ENCODE results near the gene PSD4. TPM values are rescaled to one million over a fixed set of nuclear protein-coding genes. Genes with fewer than 3 reads are reported as not detected.
A peak's percentile ranks its signal among the peaks of the same experiment; 100 is the strongest.

Gene PSD4
- total and polyA plus RNA-seq, 9 donors, result 0.95 to 3.2 (median 1.9) TPM

DNA sequence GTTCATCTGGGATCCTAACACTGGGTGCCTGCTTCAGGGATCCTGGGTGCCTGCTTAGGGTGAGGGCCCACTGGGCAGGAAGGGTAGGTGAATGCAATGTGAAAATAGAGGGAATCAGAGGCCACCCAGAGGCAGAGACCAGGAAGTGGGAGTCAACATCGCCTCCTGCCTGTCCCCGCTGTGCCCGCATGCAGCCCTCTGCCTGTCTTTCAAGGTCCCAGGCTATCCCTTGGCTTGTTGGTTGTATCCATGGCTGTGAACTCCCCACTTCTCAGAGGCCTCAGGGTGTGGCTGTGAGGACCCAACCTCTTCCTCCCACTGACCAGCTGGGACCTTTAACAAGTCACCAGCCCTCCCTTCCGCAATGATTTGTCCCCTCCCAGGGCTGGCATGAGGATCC is 26.5 kb downstream of the PSD4 start:
- 95% methylated on average over 3 of the region's 4 CpGs for WGBS (ENCODE audit: insufficient coverage)
- Histone ChIP-seq H3K4me1 (ENCODE audit: control insufficient read depth, insufficient read depth, low read length) (peaks cover 8% of the 10 kb centered on the region), H3K36me3 (ENCODE audit: control insufficient read depth, insufficient read depth, low read length) (no peaks in the 10 kb centered on the region), H3K27me3 (ENCODE audit: control insufficient read depth, insufficient read depth, low read length) (peaks cover 2% of the 10 kb centered on the region), H3K4me3 (ENCODE audit: low read length) (no peak overlapping the region), H3K27ac (ENCODE audit: low read length) (no peak overlapping the region), H3K9me3 (replicated peaks; ENCODE audit: control insufficient read depth, low read depth, low read length) (no peaks in the 10 kb centered on the region)
- no peak for DNase-seq

DNA sequence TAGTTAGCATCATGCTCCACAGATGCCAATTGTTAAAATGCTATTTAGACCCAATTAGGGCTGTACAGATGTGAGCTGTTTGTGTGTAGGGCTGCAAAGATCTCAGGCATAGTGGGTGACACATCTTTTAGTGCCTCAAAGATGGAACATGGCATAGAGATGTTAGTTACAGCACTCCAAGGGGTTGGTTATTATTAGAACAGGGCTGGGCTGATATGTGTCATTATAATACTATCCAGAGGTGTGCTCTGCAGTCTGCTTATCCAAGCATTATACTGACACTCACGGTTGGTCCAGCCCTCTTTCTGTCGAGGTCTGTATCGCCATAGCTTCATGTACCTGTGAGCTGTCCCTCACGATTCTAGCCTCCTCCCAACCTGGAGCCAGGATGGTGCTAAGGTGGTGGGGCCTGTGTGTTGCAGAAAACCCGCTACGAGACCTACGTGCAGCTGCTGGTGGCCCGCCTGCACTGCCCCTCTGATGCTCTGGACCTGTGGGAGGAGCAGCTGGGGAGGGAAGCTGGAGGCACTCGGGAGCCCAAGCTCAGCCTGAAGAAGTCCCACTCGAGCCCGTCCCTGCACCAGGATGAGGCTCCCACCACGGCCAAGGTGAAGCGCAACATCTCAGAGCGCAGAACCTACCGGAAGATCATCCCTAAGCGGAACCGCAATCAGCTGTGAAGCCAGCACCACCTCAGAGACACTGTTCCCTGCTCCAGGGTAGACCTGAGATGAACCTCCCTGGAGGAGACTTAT is 27.1 kb downstream of the PSD4 start:
- H3K27ac ChIP-seq (ENCODE audit: low read length), result no peak overlapping the region
- peaks cover 2% of the 10 kb centered on the region for H3K27me3 ChIP-seq (ENCODE audit: control insufficient read depth, insufficient read depth, low read length)
- no peaks in the 10 kb centered on the region for H3K36me3 ChIP-seq (ENCODE audit: control insufficient read depth, insufficient read depth, low read length)
- peaks cover 8% of the 10 kb centered on the region for H3K4me1 ChIP-seq (ENCODE audit: control insufficient read depth, insufficient read depth, low read length)
- WGBS (ENCODE audit: insufficient coverage), result 80% methylated on average over 13 of the region's 17 CpGs
- no peaks in the 10 kb centered on the region for H3K9me3 ChIP-seq (replicated peaks; ENCODE audit: control insufficient read depth, low read depth, low read length)
- H3K4me3 ChIP-seq (ENCODE audit: low read length), result no peak overlapping the region
- no peak for DNase-seq

DNA sequence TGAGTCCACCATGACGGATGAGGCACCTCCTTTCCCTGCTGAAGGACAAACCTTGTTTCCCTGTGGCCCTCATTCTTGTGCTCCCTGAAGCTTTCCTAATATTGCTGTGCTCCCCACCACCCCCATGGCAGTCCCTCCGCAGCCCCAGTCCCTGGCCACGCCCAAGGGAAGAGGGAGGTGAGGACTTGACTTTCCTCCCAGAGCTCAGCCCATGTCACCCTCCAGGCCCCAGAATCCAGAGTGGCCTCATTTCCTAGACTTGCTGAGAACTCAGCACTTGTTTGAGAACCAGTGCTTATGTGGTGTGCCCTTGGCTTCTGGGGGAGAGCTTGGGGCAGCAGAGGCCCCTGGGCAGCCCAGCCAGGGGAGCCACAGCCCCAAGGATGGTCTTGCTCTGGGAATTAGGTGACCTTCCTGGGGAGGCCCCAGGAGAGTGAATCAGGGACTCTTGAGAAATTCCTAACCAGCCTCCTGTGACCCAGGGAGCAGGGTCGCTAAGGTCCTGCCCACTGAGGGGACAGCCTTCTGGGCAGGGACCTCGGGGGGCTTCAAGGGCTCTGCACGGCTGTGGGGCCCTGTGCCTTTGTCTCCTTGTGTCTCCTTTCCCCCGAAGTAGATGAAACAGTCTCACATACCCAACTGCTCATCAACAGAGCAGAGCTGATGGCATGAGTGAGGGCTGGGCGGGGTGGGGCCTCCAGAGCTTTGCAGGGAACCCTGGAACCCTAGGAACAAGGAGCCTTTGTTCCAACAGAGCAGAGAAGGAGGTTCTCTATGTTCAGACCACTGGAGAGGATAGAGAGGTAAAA is 27.9 kb downstream of the PSD4 start:
- peaks cover 8% of the 10 kb centered on the region for H3K4me1 ChIP-seq (ENCODE audit: control insufficient read depth, insufficient read depth, low read length)
- DNase-seq, result no peak
- H3K9me3 ChIP-seq (replicated peaks; ENCODE audit: control insufficient read depth, low read depth, low read length), result no peaks in the 10 kb centered on the region
- H3K36me3 ChIP-seq (ENCODE audit: control insufficient read depth, insufficient read depth, low read length), result no peaks in the 10 kb centered on the region
- H3K4me3 ChIP-seq (ENCODE audit: low read length), result no peak overlapping the region
- H3K27ac ChIP-seq (ENCODE audit: low read length), result no peak overlapping the region
- 72% methylated on average over 3 of the region's 8 CpGs for WGBS (ENCODE audit: insufficient coverage)
- H3K27me3 ChIP-seq (ENCODE audit: control insufficient read depth, insufficient read depth, low read length), result peaks cover 2% of the 10 kb centered on the region

DNA sequence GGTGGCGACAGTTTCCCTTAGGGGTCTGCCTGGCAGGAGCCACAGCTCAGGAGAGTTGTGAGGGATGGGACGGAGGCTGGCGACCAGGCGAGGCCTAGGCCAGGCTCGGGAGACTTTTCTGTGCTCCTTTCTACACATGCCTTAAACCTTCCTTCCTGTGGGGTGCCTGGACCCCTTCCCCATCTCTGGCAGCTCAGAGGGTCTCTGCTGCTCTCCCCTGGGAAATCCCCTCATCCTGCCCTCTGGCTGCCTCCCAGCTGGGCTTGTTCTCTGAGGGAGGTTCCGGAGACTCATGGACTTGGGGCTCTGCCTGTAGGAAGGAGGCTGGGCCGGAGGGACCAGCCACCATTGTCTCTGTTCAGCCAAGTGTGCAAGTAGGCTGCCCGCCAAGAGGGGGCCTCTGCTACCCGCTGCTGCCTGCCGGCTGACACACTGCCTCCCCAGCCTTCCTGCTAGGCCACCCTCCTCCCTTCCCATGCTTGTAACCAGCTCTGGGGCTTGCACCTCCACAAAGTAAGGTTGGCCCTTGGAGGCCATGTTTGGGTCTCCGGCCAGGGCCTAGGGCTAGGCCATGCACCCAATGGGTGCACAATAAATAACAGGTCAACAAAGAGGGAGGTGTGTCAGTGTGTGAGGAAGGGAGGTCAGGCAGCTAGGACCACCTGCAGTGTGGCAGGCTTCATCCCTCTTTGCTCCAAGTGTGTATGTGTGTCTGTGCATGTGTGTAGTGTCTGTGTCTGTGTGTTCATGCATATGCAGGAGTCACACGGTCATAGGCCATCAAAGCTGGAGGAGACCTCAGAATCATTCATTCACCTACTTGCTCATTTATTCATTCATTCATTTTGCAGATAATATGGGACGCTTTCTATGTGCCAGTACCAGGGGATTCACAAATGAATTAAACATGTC is 28.8 kb downstream of the PSD4 start:
- H3K4me1 ChIP-seq (ENCODE audit: control insufficient read depth, insufficient read depth, low read length), result peaks cover 8% of the 10 kb centered on the region
- WGBS (ENCODE audit: insufficient coverage), result 68% methylated on average over 8 of the region's 13 CpGs
- no peak for DNase-seq

DNA sequence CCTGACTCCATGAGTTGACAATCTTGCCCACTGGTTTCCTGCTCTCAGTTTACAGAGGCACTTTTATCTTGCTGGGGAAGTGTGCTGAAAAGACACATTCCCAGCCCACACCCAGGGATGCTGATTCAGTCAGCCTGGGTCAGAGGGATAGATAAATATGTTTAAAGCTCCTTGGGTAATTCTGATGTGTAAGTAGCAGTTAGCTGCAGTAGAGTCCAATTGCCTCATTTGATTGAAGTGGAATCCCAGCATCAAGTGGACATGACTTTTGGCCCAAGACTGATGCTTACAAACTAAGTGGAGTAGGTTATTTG is 29.4 kb downstream of the PSD4 start:
- no peak for DNase-seq
- Histone ChIP-seq H3K36me3 (ENCODE audit: control insufficient read depth, insufficient read depth, low read length) (no peaks in the 10 kb centered on the region), H3K4me3 (ENCODE audit: low read length) (no peak overlapping the region), H3K27ac (ENCODE audit: low read length) (no peak overlapping the region), H3K9me3 (replicated peaks; ENCODE audit: control insufficient read depth, low read depth, low read length) (no peaks in the 10 kb centered on the region), H3K27me3 (ENCODE audit: control insufficient read depth, insufficient read depth, low read length) (peaks cover 2% of the 10 kb centered on the region), H3K4me1 (ENCODE audit: control insufficient read depth, insufficient read depth, low read length) (peaks cover 8% of the 10 kb centered on the region)

More for the DNA sequence above, 28.8 kb downstream of the PSD4 start:
- Histone ChIP-seq H3K4me3 (ENCODE audit: low read length) (no peak overlapping the region), H3K27ac (ENCODE audit: low read length) (no peak overlapping the region), H3K36me3 (ENCODE audit: control insufficient read depth, insufficient read depth, low read length) (no peaks in the 10 kb centered on the region), H3K27me3 (ENCODE audit: control insufficient read depth, insufficient read depth, low read length) (peaks cover 2% of the 10 kb centered on the region), H3K9me3 (replicated peaks; ENCODE audit: control insufficient read depth, low read depth, low read length) (no peaks in the 10 kb centered on the region)

DNA sequence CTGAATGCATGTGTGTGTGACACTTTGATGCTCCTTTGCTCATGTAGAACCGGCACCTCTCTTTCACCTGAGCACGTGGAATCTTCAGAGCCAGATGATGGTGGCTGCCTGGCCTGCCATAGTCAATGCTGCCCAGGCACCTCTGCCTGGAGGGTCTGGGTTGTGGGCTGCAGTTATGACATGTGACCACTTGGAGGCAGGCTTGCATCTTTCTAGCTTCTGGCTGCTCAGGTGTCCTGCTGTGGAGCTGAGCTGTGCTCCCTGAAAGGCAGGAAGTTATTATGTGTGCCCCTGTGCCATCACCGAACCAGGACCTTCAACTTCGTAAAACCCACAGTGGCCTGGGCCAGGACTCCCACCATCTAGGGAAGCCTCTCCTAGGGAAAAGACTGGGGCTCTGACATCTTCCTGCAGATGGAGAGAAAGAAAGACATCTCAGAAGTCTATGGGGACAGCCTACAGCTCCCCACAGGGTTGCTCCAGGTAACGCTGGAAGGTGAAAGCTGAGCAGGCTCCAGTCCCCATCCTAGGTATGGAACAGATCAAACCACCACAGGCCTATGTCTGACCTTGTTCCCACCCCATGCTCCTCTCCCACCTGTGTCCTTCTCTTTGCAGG is 30.2 kb downstream of the PSD4 start:
- no peaks in the 10 kb centered on the region for H3K9me3 ChIP-seq (replicated peaks; ENCODE audit: control insufficient read depth, low read depth, low read length)
- no peaks in the 10 kb centered on the region for H3K27me3 ChIP-seq (ENCODE audit: control insufficient read depth, insufficient read depth, low read length)
- no peak overlapping the region for H3K27ac ChIP-seq (ENCODE audit: low read length)
- H3K4me1 ChIP-seq (ENCODE audit: control insufficient read depth, insufficient read depth, low read length), result peaks cover 3% of the 10 kb centered on the region
- 13% methylated on average over 2 of the region's 5 CpGs for WGBS (ENCODE audit: insufficient coverage)
- no peaks in the 10 kb centered on the region for H3K36me3 ChIP-seq (ENCODE audit: control insufficient read depth, insufficient read depth, low read length)
- no peak overlapping the region for H3K4me3 ChIP-seq (ENCODE audit: low read length)
- DNase-seq, result peak; percentile 65

DNA sequence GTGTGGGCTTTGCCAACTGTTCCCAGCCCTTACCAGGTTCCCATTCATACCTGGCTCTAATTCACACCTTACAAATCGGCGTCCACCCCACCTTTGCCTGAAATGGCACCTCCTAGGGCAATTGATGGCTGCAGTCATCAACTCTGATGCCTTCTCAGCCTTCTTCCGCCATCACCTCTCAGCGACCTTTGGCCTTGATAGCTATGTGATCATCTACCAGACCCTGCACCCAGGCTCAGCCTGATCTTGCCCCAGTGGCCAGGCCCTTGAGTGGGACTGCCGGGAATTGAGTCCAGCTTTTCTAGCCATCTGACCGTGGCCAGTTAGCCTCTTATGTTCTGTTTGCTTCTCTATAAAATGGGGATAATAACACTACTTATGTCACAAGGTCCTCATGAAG is 32.5 kb downstream of the PSD4 start:
- H3K27ac ChIP-seq (ENCODE audit: low read length), result no peak overlapping the region
- 90% methylated on average over 4 of the region's 6 CpGs for WGBS (ENCODE audit: insufficient coverage)
- no peak for DNase-seq
- no peaks in the 10 kb centered on the region for H3K27me3 ChIP-seq (ENCODE audit: control insufficient read depth, insufficient read depth, low read length)
- H3K4me1 ChIP-seq (ENCODE audit: control insufficient read depth, insufficient read depth, low read length), result peaks cover 3% of the 10 kb centered on the region
- no peaks in the 10 kb centered on the region for H3K36me3 ChIP-seq (ENCODE audit: control insufficient read depth, insufficient read depth, low read length)
- no peaks in the 10 kb centered on the region for H3K9me3 ChIP-seq (replicated peaks; ENCODE audit: control insufficient read depth, low read depth, low read length)
- H3K4me3 ChIP-seq (ENCODE audit: low read length), result no peak overlapping the region

DNA sequence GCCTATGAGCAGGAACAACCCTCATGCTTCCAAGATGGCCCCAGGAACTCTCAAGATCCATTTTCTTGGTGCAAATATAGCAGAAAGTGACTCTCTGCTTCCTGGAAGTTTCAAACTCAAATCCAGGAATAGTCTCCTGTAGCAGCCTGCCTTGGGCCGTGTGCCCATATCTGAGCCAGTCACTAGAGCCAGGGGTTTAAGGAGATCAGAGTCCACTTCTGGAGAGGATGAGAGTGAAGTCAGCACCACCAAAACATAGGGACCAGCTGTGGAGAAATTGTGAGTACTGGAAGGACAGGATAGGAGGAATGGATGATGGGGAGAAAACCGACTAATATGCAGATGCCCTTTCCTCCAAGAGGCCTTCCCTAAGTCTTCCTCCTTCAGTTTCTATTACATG is 33.2 kb downstream of the PSD4 start:
- Histone ChIP-seq H3K27me3 (ENCODE audit: control insufficient read depth, insufficient read depth, low read length) (no peaks in the 10 kb centered on the region), H3K4me1 (ENCODE audit: control insufficient read depth, insufficient read depth, low read length) (peaks cover 11% of the 10 kb centered on the region), H3K9me3 (replicated peaks; ENCODE audit: control insufficient read depth, low read depth, low read length) (no peaks in the 10 kb centered on the region), H3K36me3 (ENCODE audit: control insufficient read depth, insufficient read depth, low read length) (no peaks in the 10 kb centered on the region), H3K27ac (ENCODE audit: low read length) (no peak overlapping the region), H3K4me3 (ENCODE audit: low read length) (no peak overlapping the region)
- 50% methylated on average over 1 of the region's 2 CpGs for WGBS (ENCODE audit: insufficient coverage)
- DNase-seq, result no peak

DNA sequence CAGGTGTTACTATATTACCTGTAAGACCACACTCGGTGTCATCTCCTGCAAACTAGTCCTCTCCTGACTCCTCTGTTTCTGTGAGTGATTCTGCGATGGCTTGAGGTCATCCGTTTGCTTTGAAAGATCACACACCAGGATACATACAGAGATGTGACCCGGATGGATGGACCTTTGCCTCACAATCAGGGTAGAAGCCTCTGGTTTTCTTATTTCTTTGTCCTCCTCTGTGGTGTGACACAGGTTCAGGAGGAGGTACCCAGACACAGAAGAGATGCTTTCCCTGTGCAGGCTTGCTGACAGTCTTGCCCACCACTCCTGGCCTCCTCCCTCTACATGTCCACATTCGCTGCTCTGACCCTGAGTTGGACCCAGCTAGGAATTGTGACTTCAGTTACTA is 34.6 kb downstream of the PSD4 start:
- Histone ChIP-seq H3K36me3 (ENCODE audit: control insufficient read depth, insufficient read depth, low read length) (no peaks in the 10 kb centered on the region), H3K27me3 (ENCODE audit: control insufficient read depth, insufficient read depth, low read length) (no peaks in the 10 kb centered on the region), H3K27ac (ENCODE audit: low read length) (no peak overlapping the region), H3K4me3 (ENCODE audit: low read length) (no peak overlapping the region), H3K4me1 (ENCODE audit: control insufficient read depth, insufficient read depth, low read length) (peaks cover 23% of the 10 kb centered on the region), H3K9me3 (replicated peaks; ENCODE audit: control insufficient read depth, low read depth, low read length) (no peaks in the 10 kb centered on the region)
- no peak for DNase-seq
- WGBS (ENCODE audit: insufficient coverage), result 91% methylated on average over 3 of the region's 5 CpGs

All from muscle of leg (tissue), 11 donors.